Prostate gland (tissue), 2 donors: Measurements from ENCODE around the gene ITPR2.

ENCODE experiments used
- POLR2A ChIP-seq: fragments of 450-650 bp; IDR thresholded peaks from one replicate; pipeline ENCODE4 v1.6.1; 2016; ENCODE audit warnings: antibody characterized with exemption, mild to moderate bottlenecking
- POLR2AphosphoS5 ChIP-seq: sonication (generic); formaldehyde crosslinking; IDR thresholded peaks from one replicate; pipeline ENCODE4 v1.6.1; 2017; ENCODE audit warnings: antibody characterized with exemption
- TF ChIP-seq, protein P1 (sequence below), 4 experiments: fragments of 200-600 bp in 2 of 4; fragments of 450-650 bp in 2 of 4; sonication (generic) in 2 of 4; IDR thresholded peaks; 1 replicate in 3 of 4; 2 replicates in 1 of 4; pipeline ENCODE4 v1.5.1; 2016 to 2019; ENCODE audit warnings: antibody characterized with exemption in 4 of 4, mild to moderate bottlenecking in 2 of 4, moderate library complexity in 2 of 4

- TF ChIP-seq, protein P1, sequence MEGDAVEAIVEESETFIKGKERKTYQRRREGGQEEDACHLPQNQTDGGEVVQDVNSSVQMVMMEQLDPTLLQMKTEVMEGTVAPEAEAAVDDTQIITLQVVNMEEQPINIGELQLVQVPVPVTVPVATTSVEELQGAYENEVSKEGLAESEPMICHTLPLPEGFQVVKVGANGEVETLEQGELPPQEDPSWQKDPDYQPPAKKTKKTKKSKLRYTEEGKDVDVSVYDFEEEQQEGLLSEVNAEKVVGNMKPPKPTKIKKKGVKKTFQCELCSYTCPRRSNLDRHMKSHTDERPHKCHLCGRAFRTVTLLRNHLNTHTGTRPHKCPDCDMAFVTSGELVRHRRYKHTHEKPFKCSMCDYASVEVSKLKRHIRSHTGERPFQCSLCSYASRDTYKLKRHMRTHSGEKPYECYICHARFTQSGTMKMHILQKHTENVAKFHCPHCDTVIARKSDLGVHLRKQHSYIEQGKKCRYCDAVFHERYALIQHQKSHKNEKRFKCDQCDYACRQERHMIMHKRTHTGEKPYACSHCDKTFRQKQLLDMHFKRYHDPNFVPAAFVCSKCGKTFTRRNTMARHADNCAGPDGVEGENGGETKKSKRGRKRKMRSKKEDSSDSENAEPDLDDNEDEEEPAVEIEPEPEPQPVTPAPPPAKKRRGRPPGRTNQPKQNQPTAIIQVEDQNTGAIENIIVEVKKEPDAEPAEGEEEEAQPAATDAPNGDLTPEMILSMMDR (IDR thresholded peaks at IDR 0.05): no peak
- no peak for TF ChIP-seq POLR2AphosphoS5
- TF ChIP-seq POLR2A: no peak
Observed at GRCh38 chr12:26643532-26644315, 189.3 kb downstream of the ITPR2 start.
